Liver (tissue), 9 donors: ENCODE data around the gene PAX5. TPM values are rescaled to one million over a fixed set of nuclear protein-coding genes. Genes with fewer than 3 reads are reported as not detected.

Experiments
- DNase-seq: peaks from one replicate; pipeline ENCODE4 v3.0.0-alpha.2; 2017; ENCODE audit warnings: low spot score
- H3K27ac ChIP-seq, 2 donors: one replicate each; pipeline ENCODE4 v1.7.0; 2013; ENCODE audit warnings: inconsistent platforms in 2 of 2, low read length in 2 of 2, control low read depth in 1 of 2, low read depth in 1 of 2, mild to moderate bottlenecking in 1 of 2
- H3K27me3 ChIP-seq, 4 donors: one replicate each; pipeline versions ENCODE4 v1.6.1 to v1.7.0; 2013; ENCODE audit warnings: low read length in 3 of 4, inconsistent platforms in 1 of 4, mild to moderate bottlenecking in 1 of 4, moderate library complexity in 1 of 4; ENCODE audit not compliant: control insufficient read depth in 4 of 4, insufficient read depth in 4 of 4
- H3K36me3 ChIP-seq, 4 donors: one replicate each; pipeline versions ENCODE4 v1.6.1 to v1.7.0; 2013; ENCODE audit warnings: low read length in 3 of 4, mild to moderate bottlenecking in 3 of 4, low read depth in 1 of 4, moderate library complexity in 1 of 4; ENCODE audit not compliant: control insufficient read depth in 4 of 4, insufficient read depth in 3 of 4
- H3K4me1 ChIP-seq, 4 donors: one replicate each; pipeline versions ENCODE4 v1.6.1 to v1.7.0; 2013; ENCODE audit warnings: low read length in 3 of 4, mild to moderate bottlenecking in 3 of 4, moderate library complexity in 1 of 4; ENCODE audit not compliant: control insufficient read depth in 4 of 4, insufficient read depth in 4 of 4
- H3K4me3 ChIP-seq, 3 donors: one replicate each; pipeline versions ENCODE4 v1.6.1 to v1.7.0; 2013; ENCODE audit warnings: low read length in 3 of 3, control low read depth in 1 of 3, low read depth in 1 of 3, mild to moderate bottlenecking in 1 of 3
- H3K9ac ChIP-seq, 2 donors: one replicate each; pipeline ENCODE4 v1.7.0; 2013; ENCODE audit warnings: low read length in 2 of 2, mild to moderate bottlenecking in 2 of 2, moderate library complexity in 2 of 2, control low read depth in 1 of 2, low read depth in 1 of 2
- H3K9me3 ChIP-seq, 4 donors: one replicate each; pipeline versions ENCODE4 v1.6.1 to v1.7.0; 2013; ENCODE audit warnings: low read length in 3 of 4; ENCODE audit not compliant: control insufficient read depth in 4 of 4
- ATF3 ChIP-seq: IDR thresholded peaks from 2 replicates; pipeline ENCODE4 v1.6.1; 2016; ENCODE audit warnings: antibody characterized with exemption
- EGR1 ChIP-seq, 2 donors: IDR thresholded peaks; 2 replicates each; pipeline ENCODE4 v1.6.1; 2016 to 2018; ENCODE audit warnings: antibody characterized with exemption in 2 of 2, low read depth in 2 of 2
- FOXA1 ChIP-seq: IDR thresholded peaks from 2 replicates; pipeline ENCODE4 v1.6.1; 2016; ENCODE audit warnings: antibody characterized with exemption
- FOXA2 ChIP-seq: IDR thresholded peaks from 2 replicates; pipeline ENCODE4 v1.6.1; 2016; ENCODE audit warnings: antibody characterized with exemption
- GABPA ChIP-seq, 2 donors: IDR thresholded peaks in 1 of 2; conservative IDR thresholded peaks in 1 of 2; 2 replicates each; pipeline ENCODE4 v1.6.1; 2016; ENCODE audit warnings: antibody characterized with exemption in 2 of 2, mild to moderate bottlenecking in 1 of 2, moderate library complexity in 1 of 2
- HNF4A ChIP-seq, 2 donors: conservative IDR thresholded peaks; 2 replicates each; pipeline ENCODE4 v1.6.1; 2016; ENCODE audit warnings: antibody characterized with exemption in 2 of 2, mild to moderate bottlenecking in 2 of 2
- HNF4G ChIP-seq: IDR thresholded peaks from 2 replicates; pipeline ENCODE4 v1.6.1; 2016; ENCODE audit warnings: antibody characterized with exemption
- MAX ChIP-seq: IDR thresholded peaks from 2 replicates; pipeline ENCODE4 v1.6.1; 2016; ENCODE audit warnings: antibody characterized with exemption
- RAD21 ChIP-seq, 2 donors: IDR thresholded peaks; 2 replicates each; pipeline ENCODE4 v1.6.1; 2016; ENCODE audit warnings: antibody characterized with exemption in 2 of 2, mild to moderate bottlenecking in 2 of 2
- REST ChIP-seq: IDR thresholded peaks from 2 replicates; pipeline ENCODE4 v1.6.1; 2016; ENCODE audit warnings: antibody characterized with exemption, mild to moderate bottlenecking
- RXRA ChIP-seq, 2 donors: IDR thresholded peaks; 2 replicates each; pipeline ENCODE4 v1.6.1; 2017 to 2018; ENCODE audit warnings: antibody characterized with exemption in 2 of 2, mild to moderate bottlenecking in 1 of 2
- SP1 ChIP-seq: IDR thresholded peaks from 2 replicates; pipeline ENCODE4 v1.6.1; 2018; ENCODE audit warnings: antibody characterized with exemption, mild to moderate bottlenecking
- TAF1 ChIP-seq: conservative IDR thresholded peaks from 2 replicates; pipeline ENCODE4 v1.6.1; 2016; ENCODE audit warnings: antibody characterized with exemption, mild to moderate bottlenecking
- YY1 ChIP-seq: IDR thresholded peaks from 2 replicates; pipeline ENCODE4 v1.6.1; 2016; ENCODE audit warnings: antibody characterized with exemption, mild to moderate bottlenecking
- ZBTB33 ChIP-seq: IDR thresholded peaks from 2 replicates; pipeline ENCODE4 v1.6.1; 2016; ENCODE audit warnings: antibody characterized with exemption
- WGBS: extraction: QIAGEN DNeasy Blood & Tissue Kit; methylation state at CpG from one replicate; pipeline ENCODE4 v1.1.7; 2013; 5-methylcytosine and 5-hydroxymethylcytosine counted together
- polyA plus RNA-seq, 2 donors: library from polyadenylated mRNA; stranded (reverse) in 1 of 2; unstranded in 1 of 2; fragments of 200-250 nt in 1 of 2; fragments of >200 nt in 1 of 2; fragmentation: Nextera tagmentation in 1 of 2; extraction: Ambion mirVana in 1 of 2; gene quantifications; one replicate each; pipeline versions ENCODE4 v1.2.1 to v1.2.3, GENCODE V29; 2013 to 2015
- total RNA-seq, 2 donors: library from RNA; depleted of rRNA; stranded (reverse); fragments of >200 nt; gene quantifications; one replicate each; pipeline ENCODE4 v1.2.3, GENCODE V29; 2014
- donor health status: healthy.
- donor health status: healthy.
- donor health status: healthy.
- donor health status: healthy.
- donor health status: healthy.

Gene PAX5
- total and polyA plus RNA-seq, 4 donors = 0.05 to 2.7 (median 0.11) TPM

- 58% methylated on average over 4 of the region's 4 CpGs for WGBS
These were observed 109.2 kb downstream of the PAX5 start for GRCh38 chr9:36924757-36925432.

More at GRCh38 chr9:36924757-36925432, 109.2 kb downstream of the PAX5 start:
- no peaks in the 10 kb centered on the region for H3K36me3 ChIP-seq
- no peak for TF ChIP-seq TAF1
- TF ChIP-seq GABPA (IDR thresholded peaks at IDR 0.05 in 1 of 2, conservative IDR thresholded peaks at IDR 0.05 in 1 of 2) = no peak
- TF ChIP-seq RAD21 (IDR thresholded peaks at IDR 0.05) = no peak
- TF ChIP-seq YY1 = no peak
- no peak for TF ChIP-seq REST
- no peak for TF ChIP-seq FOXA2
- no peak for TF ChIP-seq HNF4A (conservative IDR thresholded peaks at IDR 0.05)
- TF ChIP-seq ATF3 = no peak
- no peak for TF ChIP-seq SP1
- no peak for TF ChIP-seq RXRA (IDR thresholded peaks at IDR 0.05)
- TF ChIP-seq HNF4G = no peak
- no peak for TF ChIP-seq EGR1 (IDR thresholded peaks at IDR 0.05; ENCODE audit: low read depth in 2 of 2)
- TF ChIP-seq FOXA1 = no peak
- no peak for TF ChIP-seq ZBTB33
- TF ChIP-seq MAX = no peak
- H3K9me3 ChIP-seq = no peaks in the 10 kb centered on the region
- H3K9ac ChIP-seq = no peak overlapping the region
- no peak overlapping the region for H3K4me3 ChIP-seq
- no peak for DNase-seq
- no peak overlapping the region for H3K27ac ChIP-seq
- peaks cover 0 to 8% (median 0%) of the 10 kb centered on the region in 4 donors for H3K27me3 ChIP-seq
- H3K4me1 ChIP-seq = no peaks in the 10 kb centered on the region
